H1 (cell line): ENCODE results near the gene AP3D1. TPM values are rescaled to one million over a fixed set of nuclear protein-coding genes. Genes with fewer than 3 reads are reported as not detected.

Source experiments
- CTCF ChIA-PET: fragments of 300-600 bp; sonication (Branson Sonifier 250); formaldehyde crosslinking; loops from one replicate; lab custom pipeline; 2021; ENCODE audit not compliant: partially characterized antibody; lab: Charles Lee
- POLR2A ChIA-PET: fragments of 300-600 bp; sonication (Branson Sonifier 250); formaldehyde crosslinking; loops from one replicate; lab custom pipeline; 2021; ENCODE audit warnings: inconsistent platforms; ENCODE audit not compliant: partially characterized antibody; lab: Charles Lee
- DNase-seq, 2 experiments: peaks; one replicate each; pipeline versions ENCODE4 v3.0.0 to v3.0.0-alpha.2; 2010 to 2022; ENCODE audit warnings: low spot score in 2 of 2, low read depth in 1 of 2, mixed read lengths in 1 of 2
- FAIRE-seq: peaks from 2 replicates; lab custom pipeline; 2011; peaks lifted over from hg19 to GRCh38; lab: Jason Lieb, UNC
- H2AFZ ChIP-seq: 2 replicates; pipeline ENCODE4 v1.8.1; 2012; ENCODE audit warnings: low read length, inconsistent platforms
- H2AK5ac ChIP-seq: 2 replicates; pipeline ENCODE4 v1.6.1; 2013; ENCODE audit warnings: low read depth, low read length
- H2BK120ac ChIP-seq: replicated peaks from 2 replicates; pipeline ENCODE3; 2013; ENCODE audit warnings: low read depth, low read length, inconsistent platforms
- H2BK12ac ChIP-seq: 2 replicates; pipeline ENCODE4 v1.6.1; 2013; ENCODE audit warnings: low read depth, low read length
- H2BK15ac ChIP-seq: 2 replicates; pipeline ENCODE4 v1.6.1; 2013; ENCODE audit warnings: low read length
- H2BK20ac ChIP-seq: 2 replicates; pipeline ENCODE4 v1.6.1; 2013; ENCODE audit warnings: low read length
- H2BK5ac ChIP-seq: 2 replicates; pipeline ENCODE4 v1.6.1; 2013; ENCODE audit warnings: low read depth, low read length
- H3K14ac ChIP-seq: 2 replicates; pipeline ENCODE4 v1.6.1; 2013; ENCODE audit warnings: inconsistent platforms; ENCODE audit not compliant: insufficient read length
- H3K18ac ChIP-seq: 2 replicates; pipeline ENCODE4 v1.6.1; 2013; ENCODE audit warnings: low read length; ENCODE audit errors: extremely low read depth
- H3K23ac ChIP-seq: 2 replicates; pipeline ENCODE4 v1.6.1; 2013; ENCODE audit warnings: inconsistent platforms; ENCODE audit not compliant: insufficient read length
- H3K23me2 ChIP-seq: 2 replicates; pipeline ENCODE4 v1.6.1; 2013; ENCODE audit warnings: low read depth, low read length
- H3K27ac ChIP-seq: 2 replicates; pipeline ENCODE4 v1.6.1; 2011; ENCODE audit warnings: low read depth, low read length, inconsistent platforms
- H3K27me3 ChIP-seq, 4 experiments: replicated peaks in 1 of 4; 1 replicate in 1 of 4; 2 replicates in 3 of 4; pipeline versions ENCODE4 v1.6.1 to v1.8.1; 2011 to 2013; ENCODE audit warnings: low read length in 3 of 4, mild to moderate bottlenecking in 3 of 4, inconsistent platforms in 2 of 4, mixed read lengths in 2 of 4, moderate library complexity in 1 of 4; ENCODE audit not compliant: control insufficient read depth in 3 of 4, insufficient read depth in 3 of 4; ENCODE audit errors: extremely low read depth in 1 of 4
- H3K36me3 ChIP-seq, 4 experiments: 2 replicates each; pipeline versions ENCODE4 v1.6.1 to v1.8.1; 2011 to 2013; ENCODE audit warnings: mild to moderate bottlenecking in 4 of 4, low read length in 3 of 4, moderate library complexity in 2 of 4, control low read depth in 1 of 4, inconsistent platforms in 1 of 4; ENCODE audit not compliant: insufficient read depth in 4 of 4, control insufficient read depth in 2 of 4
- H3K4ac ChIP-seq: replicated peaks from 2 replicates; pipeline ENCODE3; 2013; ENCODE audit warnings: low read length, low read depth, mixed read lengths, inconsistent platforms; ENCODE audit not compliant: insufficient read length
- H3K4me1 ChIP-seq, 4 experiments: replicated peaks in 1 of 4; 1 replicate in 1 of 4; 2 replicates in 3 of 4; pipeline versions ENCODE4 v1.6.1 to v1.8.1; 2011 to 2013; ENCODE audit warnings: low read length in 3 of 4, inconsistent platforms in 2 of 4, mixed read lengths in 1 of 4; ENCODE audit not compliant: insufficient read depth in 4 of 4, control insufficient read depth in 3 of 4
- H3K4me2 ChIP-seq, 2 experiments: 2 replicates each; pipeline versions ENCODE4 v1.6.1 to v1.8.1; 2011 to 2013; ENCODE audit warnings: low read depth in 2 of 2, low read length in 2 of 2, control low read depth in 1 of 2, inconsistent platforms in 1 of 2, mild to moderate bottlenecking in 1 of 2; ENCODE audit not compliant: insufficient read depth in 1 of 2
- H3K4me3 ChIP-seq, 4 experiments: fragments of 200-600, 300-600 bp in 1 of 4; sonication (generic), shearing (Covaris generic), sonication (Bioruptor Twin) in 1 of 4; 2 replicates each; pipeline versions ENCODE4 v1.5.1 to v1.8.1; 2011 to 2016; ENCODE audit warnings: low read length in 4 of 4, low read depth in 3 of 4, control low read depth in 2 of 4, inconsistent platforms in 2 of 4, mild to moderate bottlenecking in 2 of 4, mixed read lengths in 1 of 4, moderate library complexity in 1 of 4; ENCODE audit not compliant: insufficient read depth in 2 of 4; ENCODE audit errors: extremely low read depth in 1 of 4
- H3K56ac ChIP-seq: replicated peaks from 2 replicates; pipeline ENCODE3; 2013; ENCODE audit warnings: low read depth, mild to moderate bottlenecking, mixed read lengths, low read length, inconsistent platforms; ENCODE audit not compliant: insufficient read length
- H3K79me1 ChIP-seq: 2 replicates; pipeline ENCODE4 v1.6.1; 2013; ENCODE audit warnings: low read depth, low read length, control low read depth
- H3K79me2 ChIP-seq, 2 experiments: 2 replicates each; pipeline versions ENCODE4 v1.6.1 to v1.8.1; 2012 to 2013; ENCODE audit warnings: low read length in 2 of 2, mild to moderate bottlenecking in 2 of 2, inconsistent platforms in 1 of 2; ENCODE audit not compliant: insufficient read depth in 2 of 2, control insufficient read depth in 1 of 2
- H3K9ac ChIP-seq, 4 experiments: replicated peaks in 1 of 4; 1 replicate in 1 of 4; 2 replicates in 3 of 4; pipeline versions ENCODE4 v1.6.1 to v1.8.1; 2011 to 2013; ENCODE audit warnings: low read depth in 3 of 4, low read length in 3 of 4, control low read depth in 2 of 4, mild to moderate bottlenecking in 2 of 4, moderate library complexity in 2 of 4, inconsistent platforms in 1 of 4; ENCODE audit errors: extremely low read depth in 1 of 4
- H3K9me3 ChIP-seq, 2 experiments: 2 replicates each; pipeline versions ENCODE4 v1.6.1 to v1.8.1; 2012 to 2013; ENCODE audit warnings: mild to moderate bottlenecking in 2 of 2, moderate library complexity in 2 of 2, control low read depth in 1 of 2, inconsistent platforms in 1 of 2, low read depth in 1 of 2, low read length in 1 of 2, mixed read lengths in 1 of 2; ENCODE audit not compliant: insufficient read depth in 2 of 2
- H4K20me1 ChIP-seq, 2 experiments: replicated peaks in 1 of 2; 2 replicates each; pipeline versions ENCODE3 to v1.8.1; 2011 to 2013; ENCODE audit warnings: inconsistent platforms in 2 of 2, low read length in 2 of 2, mild to moderate bottlenecking in 1 of 2; ENCODE audit not compliant: insufficient read depth in 2 of 2, control insufficient read depth in 1 of 2
- H4K5ac ChIP-seq: 2 replicates; pipeline ENCODE4 v1.6.1; 2013; ENCODE audit warnings: low read length, low read depth, mixed read lengths, inconsistent platforms; ENCODE audit not compliant: insufficient read length
- H4K8ac ChIP-seq: 2 replicates; pipeline ENCODE4 v1.8.0; 2013; ENCODE audit warnings: mild to moderate bottlenecking, moderate library complexity, low read length, inconsistent platforms; ENCODE audit not compliant: insufficient read depth; ENCODE audit errors: extremely low read depth
- H4K91ac ChIP-seq: replicated peaks from 2 replicates; pipeline ENCODE3; 2013; ENCODE audit warnings: low read length, mixed read lengths, inconsistent platforms; ENCODE audit not compliant: insufficient read length
- BACH1 ChIP-seq: IDR thresholded peaks from 2 replicates; pipeline ENCODE4 v1.6.1; 2012; ENCODE audit warnings: low read length, improper control_type of control experiment
- CHD1 ChIP-seq: IDR thresholded peaks from 2 replicates; pipeline ENCODE4 v1.6.1; 2012; ENCODE audit warnings: low read depth, low read length, improper control_type of control experiment
- CREB1 ChIP-seq: IDR thresholded peaks from 2 replicates; pipeline ENCODE4 v1.6.1; 2012; ENCODE audit warnings: inconsistent platforms
- EP300 ChIP-seq, 2 experiments: IDR thresholded peaks; 1 replicate in 1 of 2; 2 replicates in 1 of 2; pipeline ENCODE4 v1.6.1; 2011 to 2012; ENCODE audit warnings: low read depth in 2 of 2, low read length in 2 of 2, mild to moderate bottlenecking in 2 of 2, borderline replicate concordance in 1 of 2, inconsistent platforms in 1 of 2, moderate library complexity in 1 of 2
- MAFK ChIP-seq: IDR thresholded peaks from 2 replicates; pipeline ENCODE4 v1.6.1; 2012; ENCODE audit warnings: low read depth, mild to moderate bottlenecking, improper control_type of control experiment, low read length
- PHF8 ChIP-seq: fragments of 200-600 bp; sonication (generic); conservative IDR thresholded peaks from 2 replicates; pipeline ENCODE4 v1.7.1; 2012; ENCODE audit warnings: low read depth, mild to moderate bottlenecking, inconsistent platforms, low read length, moderate library complexity
- POU5F1 ChIP-seq: IDR thresholded peaks from 2 replicates; pipeline ENCODE4 v1.6.1; 2011; ENCODE audit warnings: low read depth, mild to moderate bottlenecking, low read length, moderate library complexity
- RNF2 ChIP-seq: fragments of 200-900, 300-1000 bp; sonication (generic); IDR thresholded peaks from 2 replicates; pipeline ENCODE4 v1.7.1; 2016; ENCODE audit warnings: borderline replicate concordance, low read depth, mild to moderate bottlenecking, antibody characterized with exemption, low read length; ENCODE audit not compliant: poor library complexity, severe bottlenecking; ENCODE audit errors: missing control alignments
- SIX5 ChIP-seq: IDR thresholded peaks from 2 replicates; pipeline ENCODE4 v1.6.1; 2011; ENCODE audit warnings: mild to moderate bottlenecking, low read depth, low read length
- YY1 ChIP-seq: IDR thresholded peaks from 2 replicates; pipeline ENCODE4 v1.6.1; 2011; ENCODE audit warnings: low read depth, mild to moderate bottlenecking, low read length
- ZNF274 ChIP-seq: IDR thresholded peaks from 2 replicates; pipeline ENCODE4 v1.7.0; 2012; ENCODE audit warnings: low read length, borderline replicate concordance; ENCODE audit errors: extremely low read depth
- WGBS, 2 experiments: shearing (Covaris generic) in 1 of 2; methylation state at CpG; one replicate each; pipeline versions ENCODE4 v1.1.6 to v1.1.7; 2013 to 2015; ENCODE audit warnings: low lambda C conversion rate in 2 of 2, mixed read lengths in 2 of 2, inconsistent platforms in 1 of 2, low coverage in 1 of 2, missing lambda C conversion rate in 1 of 2; ENCODE audit not compliant: insufficient replicate concordance in 2 of 2, insufficient coverage in 1 of 2, insufficient read length in 1 of 2; ENCODE audit errors: extremely low coverage in 1 of 2, missing lambda C conversion rate in 1 of 2; 5-methylcytosine and 5-hydroxymethylcytosine counted together
- polyA plus RNA-seq, 7 experiments: library from polyadenylated mRNA; depleted of rRNA in 3 of 7; stranded (reverse) in 5 of 7; unstranded in 2 of 7; fragments of >200 nt in 5 of 7; fragments of 200-250 nt in 2 of 7; gene quantifications; 1 replicate in 5 of 7; 2 replicates in 1 of 7; 4 replicates in 1 of 7; pipeline versions ENCODE4 v1.2.1 to v1.2.3, GENCODE V29; 2011 to 2013; ENCODE audit warnings: missing spikeins in 2 of 7, mixed read lengths in 2 of 7
- total RNA-seq: library from RNA; stranded (reverse); fragmentation: NEBNext Ultra II Directional; extraction: Animal tissue kit (Norgen Biotek cat#: 25700); gene quantifications from 2 replicates; pipeline ENCODE4 v1.2.1, GENCODE V29; 2021

Gene AP3D1
- total and polyA plus RNA-seq, 2 of the 8 experiments (the other 6 are each of a cell fraction or from before 2014, with no cell fraction given), result 161 to 174 TPM

GRCh38 chr19:2112516-2113320 lies 38.6 kb downstream of the AP3D1 start:
- Histone ChIP-seq H4K91ac (no peak overlapping the region), H4K5ac (no peak overlapping the region), H4K8ac (no peak overlapping the region), H3K9ac (no peak overlapping the region), H2BK120ac (no peak overlapping the region), H4K20me1 (peaks cover 9 to 24% of the 10 kb centered on the region in 2 experiments), H3K4me3 (no peak overlapping the region), H3K4ac (no peak overlapping the region), H2BK5ac (no peak overlapping the region), H2AK5ac (no peak overlapping the region), H2BK12ac (no peak overlapping the region), H3K27me3 (no peaks in the 10 kb centered on the region), H3K36me3 (peaks cover 63 to 99% (median 93%) of the 10 kb centered on the region in 4 experiments), H3K79me2 (no peaks in the 10 kb centered on the region), H3K23ac (no peak overlapping the region), H3K9me3 (no peaks in the 10 kb centered on the region; a peak in 1 of 4 replicates), H2BK15ac (no peak overlapping the region), H2BK20ac (no peak overlapping the region), H3K23me2 (no peaks in the 10 kb centered on the region), H3K79me1 (no peaks in the 10 kb centered on the region; the same call in none of the 2 replicates), H3K4me2 (no peak overlapping the region), H3K4me1 (no peaks in the 10 kb centered on the region), H3K56ac (no peak overlapping the region), H2AFZ (no peak overlapping the region), H3K18ac (no peak overlapping the region), H3K27ac (no peak overlapping the region), H3K14ac (no peak overlapping the region)
- ChIA-PET POLR2A (interaction anchor here (1.0 to 1.9 kb wide), 3 partner anchors 9 to 159 kb away, joined by 3 to 4 read pairs (median 4); no protein-coding TSS in a partner anchor), CTCF (interaction anchor here (0.6 to 2.4 kb wide), 4 partner anchors 11 to 260 kb away, joined by 3 to 8 read pairs (median 3); no protein-coding TSS in a partner anchor)
- TF ChIP-seq BACH1 (no peak), EP300 (IDR thresholded peaks at IDR 0.05; ENCODE audit: borderline replicate concordance in 1 of 2, low read depth in 2 of 2, low read length in 2 of 2) (no peak), ZNF274 (no peak), MAFK (no peak), SIX5 (no peak), PHF8 (no peak), CREB1 (no peak), POU5F1 (no peak), YY1 (no peak), RNF2 (no peak), CHD1 (no peak)
- DNase-seq, result no peak
- no peak for FAIRE-seq
- WGBS, 2 experiments, result 93% methylated on average over 21 of the region's 23 CpGs; no CpG with 5 or more reads in 1 of the 2 experiments
